Measurements from ENCODE around the gene ARMC8.

DNA sequence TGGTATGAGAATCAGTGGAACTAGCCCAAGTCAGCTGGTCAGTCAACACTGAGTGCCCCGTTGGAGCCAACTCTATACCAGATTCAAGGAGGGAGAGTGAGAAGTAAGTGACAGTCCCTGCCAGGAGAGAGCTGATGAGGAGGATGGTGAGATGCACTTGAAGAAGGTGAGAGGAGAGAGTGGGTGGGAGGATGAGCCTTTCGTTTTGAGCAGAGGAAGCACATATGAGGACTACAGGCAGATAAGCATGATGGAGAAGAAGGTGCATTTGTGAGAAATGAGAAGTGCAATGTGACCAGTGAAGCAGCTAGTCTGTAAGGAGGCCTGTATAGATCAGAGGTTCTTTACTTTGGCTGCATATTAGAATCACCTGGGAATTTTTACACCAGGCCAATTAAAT is 102.2 kb downstream of the ARMC8 start:
- TF ChIP-seq GLIS3 (CRISPR knock-in tag; IDR thresholded peaks at IDR 0.05) (no peak), ESRRG (CRISPR knock-in tag; IDR thresholded peaks at IDR 0.05) (no peak), BACH2 (CRISPR knock-in tag; IDR thresholded peaks at IDR 0.05; ENCODE audit: borderline replicate concordance) (no peak), OSR1 (CRISPR knock-in tag; IDR thresholded peaks at IDR 0.05) (no peak), CSDC2 (CRISPR knock-in tag; IDR thresholded peaks at IDR 0.05) (no peak), ZNF8 (CRISPR knock-in tag; IDR thresholded peaks at IDR 0.05) (no peak)
- TF ChIP-seq, protein P1, sequence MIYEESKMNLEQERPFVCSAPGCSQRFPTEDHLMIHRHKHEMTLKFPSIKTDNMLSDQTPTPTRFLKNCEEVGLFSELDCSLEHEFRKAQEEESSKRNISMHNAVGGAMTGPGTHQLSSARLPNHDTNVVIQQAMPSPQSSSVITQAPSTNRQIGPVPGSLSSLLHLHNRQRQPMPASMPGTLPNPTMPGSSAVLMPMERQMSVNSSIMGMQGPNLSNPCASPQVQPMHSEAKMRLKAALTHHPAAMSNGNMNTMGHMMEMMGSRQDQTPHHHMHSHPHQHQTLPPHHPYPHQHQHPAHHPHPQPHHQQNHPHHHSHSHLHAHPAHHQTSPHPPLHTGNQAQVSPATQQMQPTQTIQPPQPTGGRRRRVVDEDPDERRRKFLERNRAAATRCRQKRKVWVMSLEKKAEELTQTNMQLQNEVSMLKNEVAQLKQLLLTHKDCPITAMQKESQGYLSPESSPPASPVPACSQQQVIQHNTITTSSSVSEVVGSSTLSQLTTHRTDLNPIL (CRISPR knock-in tag; IDR thresholded peaks at IDR 0.05; ENCODE audit: low read depth) = no peak
